ENCODE data around the gene ARVCF. TPM values are rescaled to one million over a fixed set of nuclear protein-coding genes. Genes with fewer than 3 reads are reported as not detected.

The ARVCF gene
- total and polyA plus RNA-seq, 9 of the 15 experiments (the other 6 are each of a cell fraction or from before 2014, with no cell fraction given) = 0.03 to 97.4 (median 15.6) TPM

DNA sequence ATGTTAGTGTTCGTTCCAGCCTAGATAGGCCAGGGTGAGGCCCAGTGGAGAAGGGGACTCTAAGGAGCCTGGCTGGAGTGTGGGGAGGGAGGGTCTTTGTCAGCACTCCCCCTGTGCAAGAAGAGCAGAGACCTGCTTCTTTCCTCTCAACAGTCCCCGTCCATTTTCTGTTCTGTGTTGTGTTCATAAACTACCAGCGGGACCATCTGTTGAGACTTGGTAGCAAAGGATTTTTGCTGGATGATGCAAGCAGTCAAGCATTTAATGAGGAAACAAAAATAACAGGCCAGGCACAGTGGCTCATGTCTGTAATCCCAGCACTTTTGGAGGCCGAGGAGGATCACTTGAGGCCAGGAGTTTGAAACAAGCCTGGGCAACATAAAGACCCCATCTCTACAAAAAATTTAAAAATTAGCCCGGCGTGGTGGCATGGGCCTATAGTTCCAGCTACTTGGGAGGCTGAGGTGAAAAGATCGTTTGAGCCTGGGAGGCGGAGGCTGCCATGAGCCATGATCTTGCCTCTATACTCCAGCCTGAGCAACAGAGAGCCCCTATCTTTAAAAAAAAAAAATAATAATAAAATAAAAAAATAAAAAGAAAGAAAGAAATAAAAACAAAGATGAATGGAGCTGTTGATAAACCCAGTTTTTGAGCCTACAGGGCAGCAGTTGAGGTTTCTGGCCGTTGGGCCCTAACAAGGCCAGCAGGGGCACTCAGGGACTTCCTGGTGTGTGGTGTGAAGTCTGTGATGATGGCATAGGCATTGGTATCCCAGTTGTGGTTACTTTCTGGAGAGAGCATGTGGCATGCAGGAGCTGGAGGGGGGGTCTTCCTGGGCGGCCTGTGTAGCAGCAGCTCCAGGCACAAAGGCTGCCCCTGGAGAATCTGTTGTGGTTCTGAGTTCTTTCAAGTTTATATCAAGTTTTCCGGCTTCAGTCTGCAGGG is 73.3 kb downstream of the ARVCF start (continued):
- TF ChIP-seq, protein P1, sequence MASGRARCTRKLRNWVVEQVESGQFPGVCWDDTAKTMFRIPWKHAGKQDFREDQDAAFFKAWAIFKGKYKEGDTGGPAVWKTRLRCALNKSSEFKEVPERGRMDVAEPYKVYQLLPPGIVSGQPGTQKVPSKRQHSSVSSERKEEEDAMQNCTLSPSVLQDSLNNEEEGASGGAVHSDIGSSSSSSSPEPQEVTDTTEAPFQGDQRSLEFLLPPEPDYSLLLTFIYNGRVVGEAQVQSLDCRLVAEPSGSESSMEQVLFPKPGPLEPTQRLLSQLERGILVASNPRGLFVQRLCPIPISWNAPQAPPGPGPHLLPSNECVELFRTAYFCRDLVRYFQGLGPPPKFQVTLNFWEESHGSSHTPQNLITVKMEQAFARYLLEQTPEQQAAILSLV (tag; IDR thresholded peaks at IDR 0.05) = no peak
- TF ChIP-seq, protein P2, sequence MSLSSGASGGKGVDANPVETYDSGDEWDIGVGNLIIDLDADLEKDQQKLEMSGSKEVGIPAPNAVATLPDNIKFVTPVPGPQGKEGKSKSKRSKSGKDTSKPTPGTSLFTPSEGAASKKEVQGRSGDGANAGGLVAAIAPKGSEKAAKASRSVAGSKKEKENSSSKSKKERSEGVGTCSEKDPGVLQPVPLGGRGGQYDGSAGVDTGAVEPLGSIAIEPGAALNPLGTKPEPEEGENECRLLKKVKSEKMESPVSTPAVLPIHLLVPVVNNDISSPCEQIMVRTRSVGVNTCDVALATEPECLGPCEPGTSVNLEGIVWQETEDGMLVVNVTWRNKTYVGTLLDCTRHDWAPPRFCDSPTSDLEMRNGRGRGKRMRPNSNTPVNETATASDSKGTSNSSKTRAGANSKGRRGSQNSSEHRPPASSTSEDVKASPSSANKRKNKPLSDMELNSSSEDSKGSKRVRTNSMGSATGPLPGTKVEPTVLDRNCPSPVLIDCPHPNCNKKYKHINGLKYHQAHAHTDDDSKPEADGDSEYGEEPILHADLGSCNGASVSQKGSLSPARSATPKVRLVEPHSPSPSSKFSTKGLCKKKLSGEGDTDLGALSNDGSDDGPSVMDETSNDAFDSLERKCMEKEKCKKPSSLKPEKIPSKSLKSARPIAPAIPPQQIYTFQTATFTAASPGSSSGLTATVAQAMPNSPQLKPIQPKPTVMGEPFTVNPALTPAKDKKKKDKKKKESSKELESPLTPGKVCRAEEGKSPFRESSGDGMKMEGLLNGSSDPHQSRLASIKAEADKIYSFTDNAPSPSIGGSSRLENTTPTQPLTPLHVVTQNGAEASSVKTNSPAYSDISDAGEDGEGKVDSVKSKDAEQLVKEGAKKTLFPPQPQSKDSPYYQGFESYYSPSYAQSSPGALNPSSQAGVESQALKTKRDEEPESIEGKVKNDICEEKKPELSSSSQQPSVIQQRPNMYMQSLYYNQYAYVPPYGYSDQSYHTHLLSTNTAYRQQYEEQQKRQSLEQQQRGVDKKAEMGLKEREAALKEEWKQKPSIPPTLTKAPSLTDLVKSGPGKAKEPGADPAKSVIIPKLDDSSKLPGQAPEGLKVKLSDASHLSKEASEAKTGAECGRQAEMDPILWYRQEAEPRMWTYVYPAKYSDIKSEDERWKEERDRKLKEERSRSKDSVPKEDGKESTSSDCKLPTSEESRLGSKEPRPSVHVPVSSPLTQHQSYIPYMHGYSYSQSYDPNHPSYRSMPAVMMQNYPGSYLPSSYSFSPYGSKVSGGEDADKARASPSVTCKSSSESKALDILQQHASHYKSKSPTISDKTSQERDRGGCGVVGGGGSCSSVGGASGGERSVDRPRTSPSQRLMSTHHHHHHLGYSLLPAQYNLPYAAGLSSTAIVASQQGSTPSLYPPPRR (CRISPR knock-in tag; IDR thresholded peaks at IDR 0.05; ENCODE audit: borderline replicate concordance) = no peak

Measured in K562 (cell line).